ENCODE data around the gene PLEKHO2.

- TF ChIP-seq, protein P1, sequence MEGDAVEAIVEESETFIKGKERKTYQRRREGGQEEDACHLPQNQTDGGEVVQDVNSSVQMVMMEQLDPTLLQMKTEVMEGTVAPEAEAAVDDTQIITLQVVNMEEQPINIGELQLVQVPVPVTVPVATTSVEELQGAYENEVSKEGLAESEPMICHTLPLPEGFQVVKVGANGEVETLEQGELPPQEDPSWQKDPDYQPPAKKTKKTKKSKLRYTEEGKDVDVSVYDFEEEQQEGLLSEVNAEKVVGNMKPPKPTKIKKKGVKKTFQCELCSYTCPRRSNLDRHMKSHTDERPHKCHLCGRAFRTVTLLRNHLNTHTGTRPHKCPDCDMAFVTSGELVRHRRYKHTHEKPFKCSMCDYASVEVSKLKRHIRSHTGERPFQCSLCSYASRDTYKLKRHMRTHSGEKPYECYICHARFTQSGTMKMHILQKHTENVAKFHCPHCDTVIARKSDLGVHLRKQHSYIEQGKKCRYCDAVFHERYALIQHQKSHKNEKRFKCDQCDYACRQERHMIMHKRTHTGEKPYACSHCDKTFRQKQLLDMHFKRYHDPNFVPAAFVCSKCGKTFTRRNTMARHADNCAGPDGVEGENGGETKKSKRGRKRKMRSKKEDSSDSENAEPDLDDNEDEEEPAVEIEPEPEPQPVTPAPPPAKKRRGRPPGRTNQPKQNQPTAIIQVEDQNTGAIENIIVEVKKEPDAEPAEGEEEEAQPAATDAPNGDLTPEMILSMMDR (IDR thresholded peaks at IDR 0.05; ENCODE audit: insufficient read depth, low read length, poor library complexity, severe bottlenecking) = no peak
- no peak for TF ChIP-seq EZH2phosphoT487 (conservative IDR thresholded peaks at IDR 0.05; ENCODE audit: low read length)
These were observed 12.7 kb upstream of the PLEKHO2 start for GRCh38 chr15:64828985-64829384.
